ENCODE measurements around the gene WDCP.

The WDCP gene

DNA sequence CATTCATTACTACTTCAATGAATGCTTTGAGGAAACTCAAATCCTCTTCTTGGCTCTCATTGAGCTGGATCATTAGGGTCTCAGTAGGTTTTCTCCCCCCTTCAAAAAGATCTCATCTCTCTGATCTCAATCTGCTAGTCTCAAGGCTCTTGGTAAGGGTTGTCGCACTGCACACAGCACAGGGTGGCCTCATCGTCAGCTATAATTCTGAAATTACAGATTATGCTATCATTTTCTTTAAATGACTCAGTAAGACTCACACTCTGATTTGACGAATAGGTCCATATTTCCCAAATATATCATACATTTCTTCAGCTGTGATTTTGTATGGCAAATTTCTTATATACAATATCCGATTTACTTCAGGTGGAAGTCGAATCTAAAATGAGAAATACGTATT, 26.6 kb upstream of the WDCP start:
- Histone ChIP-seq H3K4me3 (ENCODE audit: low read depth, low read length) (no peak overlapping the region), H3K36me3 (replicated peaks) (peaks cover 14% of the 10 kb centered on the region), H3K27me3 (replicated peaks) (no peaks in the 10 kb centered on the region), H3K27ac (no peak overlapping the region)
- in situ Hi-C loops (cut with HindIII; ENCODE audit: low pct_ligation_motif_present, low sequenced_read_pairs) = loop anchor here (25.0 kb wide), 1 partner anchor 237 kb away; no protein-coding TSS in a partner anchor
- no peak for DNase-seq
- TF ChIP-seq, protein P1, sequence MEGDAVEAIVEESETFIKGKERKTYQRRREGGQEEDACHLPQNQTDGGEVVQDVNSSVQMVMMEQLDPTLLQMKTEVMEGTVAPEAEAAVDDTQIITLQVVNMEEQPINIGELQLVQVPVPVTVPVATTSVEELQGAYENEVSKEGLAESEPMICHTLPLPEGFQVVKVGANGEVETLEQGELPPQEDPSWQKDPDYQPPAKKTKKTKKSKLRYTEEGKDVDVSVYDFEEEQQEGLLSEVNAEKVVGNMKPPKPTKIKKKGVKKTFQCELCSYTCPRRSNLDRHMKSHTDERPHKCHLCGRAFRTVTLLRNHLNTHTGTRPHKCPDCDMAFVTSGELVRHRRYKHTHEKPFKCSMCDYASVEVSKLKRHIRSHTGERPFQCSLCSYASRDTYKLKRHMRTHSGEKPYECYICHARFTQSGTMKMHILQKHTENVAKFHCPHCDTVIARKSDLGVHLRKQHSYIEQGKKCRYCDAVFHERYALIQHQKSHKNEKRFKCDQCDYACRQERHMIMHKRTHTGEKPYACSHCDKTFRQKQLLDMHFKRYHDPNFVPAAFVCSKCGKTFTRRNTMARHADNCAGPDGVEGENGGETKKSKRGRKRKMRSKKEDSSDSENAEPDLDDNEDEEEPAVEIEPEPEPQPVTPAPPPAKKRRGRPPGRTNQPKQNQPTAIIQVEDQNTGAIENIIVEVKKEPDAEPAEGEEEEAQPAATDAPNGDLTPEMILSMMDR (IDR thresholded peaks at IDR 0.05; ENCODE audit: low read depth, low read length, missing control alignments) = no peak

DNA sequence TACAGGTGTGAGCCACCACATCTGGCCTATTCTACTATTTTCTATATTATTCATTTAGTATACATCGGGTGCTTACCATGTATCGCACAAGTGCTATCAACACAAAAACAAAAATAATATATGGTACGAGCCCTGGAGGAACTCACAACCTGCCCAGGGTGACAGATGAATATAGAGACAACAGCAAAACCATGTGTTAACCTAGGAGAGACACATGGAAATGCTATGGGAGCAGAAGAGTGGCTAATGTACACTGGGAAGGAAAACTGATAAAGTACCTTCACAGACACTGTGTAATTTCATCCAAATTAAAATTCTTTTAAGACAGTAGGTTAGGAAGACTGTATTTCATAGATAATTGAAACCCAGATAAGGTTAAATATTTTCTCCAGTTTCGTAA, 25.1 kb upstream of the WDCP start:
- DNase-seq = no peak
- no peak overlapping the region for H3K4me3 ChIP-seq (ENCODE audit: low read depth, low read length)
- TF ChIP-seq, protein P1 (IDR thresholded peaks at IDR 0.05; ENCODE audit: low read depth, low read length, missing control alignments) = no peak
- H3K36me3 ChIP-seq (replicated peaks) = peaks cover 23% of the 10 kb centered on the region
- H3K27ac ChIP-seq = no peak overlapping the region
- no peaks in the 10 kb centered on the region for H3K27me3 ChIP-seq (replicated peaks)
- in situ Hi-C loops (cut with HindIII; ENCODE audit: low pct_ligation_motif_present, low sequenced_read_pairs) = loop anchor here (25.0 kb wide), 1 partner anchor 235 kb away; no protein-coding TSS in a partner anchor

- Histone ChIP-seq H3K4me3 (ENCODE audit: low read depth, low read length) (no peak overlapping the region), H3K27me3 (replicated peaks) (no peaks in the 10 kb centered on the region), H3K27ac (no peak overlapping the region), H3K36me3 (replicated peaks) (peaks cover 30% of the 10 kb centered on the region)
- TF ChIP-seq, protein P1 (IDR thresholded peaks at IDR 0.05; ENCODE audit: low read depth, low read length, missing control alignments) = no peak
- DNase-seq = no peak
- in situ Hi-C loops (cut with HindIII; ENCODE audit: low pct_ligation_motif_present, low sequenced_read_pairs) = loop anchor here (25.0 kb wide), 1 partner anchor 228 kb away; no protein-coding TSS in a partner anchor
Measured at GRCh38 chr2:24065341-24065740, 18.1 kb upstream of the WDCP start.

DNA sequence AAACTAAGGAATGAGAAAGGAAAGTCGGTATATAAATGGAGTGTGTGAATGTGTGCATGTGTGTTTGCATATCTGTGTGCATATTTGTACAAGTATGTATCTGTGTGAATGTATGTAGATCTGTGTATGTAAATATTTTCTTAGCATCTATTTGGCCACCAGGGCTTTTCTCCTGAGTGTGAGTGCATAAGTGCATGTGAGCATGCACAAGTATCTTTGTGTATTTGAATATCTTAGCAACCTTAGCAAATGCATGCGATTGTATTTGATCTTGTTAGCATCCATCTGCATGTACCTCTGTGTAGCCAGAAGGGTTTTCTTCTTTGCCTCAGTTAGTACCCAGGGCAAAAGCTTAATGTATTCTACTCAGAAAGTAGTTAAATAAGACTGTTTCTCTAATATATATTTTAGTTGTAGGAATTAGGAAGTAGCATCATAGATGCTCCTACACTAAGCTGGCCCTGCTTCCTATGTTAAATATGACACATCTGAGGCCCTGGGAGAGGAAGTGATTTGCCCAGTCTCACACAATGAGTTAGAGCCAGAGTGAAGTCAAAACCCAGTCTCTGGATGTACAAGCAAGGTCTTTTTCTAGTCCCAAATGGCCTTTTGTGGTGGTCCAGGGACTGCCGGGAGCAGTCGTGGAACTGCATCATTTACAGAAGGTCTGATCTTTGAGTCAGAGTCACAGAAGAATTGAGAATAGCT, 11.5 kb upstream of the WDCP start:
- no peak for DNase-seq
- in situ Hi-C loops (cut with HindIII; ENCODE audit: low pct_ligation_motif_present, low sequenced_read_pairs) = loop anchor here (25.0 kb wide), 1 partner anchor 221 kb away; no protein-coding TSS in a partner anchor
- H3K27me3 ChIP-seq (replicated peaks) = no peaks in the 10 kb centered on the region
- no peak overlapping the region for H3K4me3 ChIP-seq (ENCODE audit: low read depth, low read length)
- H3K36me3 ChIP-seq (replicated peaks) = no peaks in the 10 kb centered on the region
- H3K27ac ChIP-seq = no peak overlapping the region
- TF ChIP-seq, protein P1 (IDR thresholded peaks at IDR 0.05; ENCODE audit: low read depth, low read length, missing control alignments) = no peak

DNA sequence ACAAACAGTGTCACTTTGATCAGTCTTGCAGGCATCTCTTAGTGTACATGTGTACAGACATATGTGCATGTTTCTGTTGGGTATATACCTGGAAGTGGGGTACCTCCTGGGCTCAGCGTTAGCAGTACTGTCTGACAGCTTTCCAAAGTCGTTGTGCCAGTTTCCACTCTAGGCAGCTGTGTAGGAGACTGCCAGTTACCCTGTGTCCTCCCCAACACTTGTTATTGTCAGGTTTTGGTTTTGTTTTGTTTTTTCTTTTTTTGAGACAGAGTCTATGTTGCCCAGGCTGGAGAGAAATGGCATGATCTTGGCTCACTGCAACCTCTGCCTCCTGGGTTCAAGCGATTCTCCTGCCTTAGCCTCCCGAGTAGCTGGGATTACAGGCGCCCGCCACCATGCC, 8.6 kb upstream of the WDCP start:
- Histone ChIP-seq H3K27me3 (replicated peaks) (no peaks in the 10 kb centered on the region), H3K4me3 (ENCODE audit: low read depth, low read length) (no peak overlapping the region), H3K27ac (no peak overlapping the region), H3K36me3 (replicated peaks) (no peaks in the 10 kb centered on the region)
- TF ChIP-seq, protein P1 (IDR thresholded peaks at IDR 0.05; ENCODE audit: low read depth, low read length, missing control alignments) = no peak
- no peak for DNase-seq
- in situ Hi-C loops (cut with HindIII; ENCODE audit: low pct_ligation_motif_present, low sequenced_read_pairs) = loop anchor here (25.0 kb wide), 1 partner anchor 218 kb away; no protein-coding TSS in a partner anchor

Measured in brain microvascular endothelial cell (primary cell).